ENCODE results near the gene ISY1.
A peak's percentile ranks its signal among the peaks of the same experiment; 100 is the strongest.

GRCh38 chr3:129120254-129121004, 40.4 kb downstream of the ISY1 start:
- TF ChIP-seq POLR2A (IDR thresholded peaks at IDR 0.05) (peak in 3 of 4 donors; percentile 52 to 83 (median 76)), CTCF (IDR thresholded peaks at IDR 0.05) (peak in 4 of 6 experiments; percentile 14 to 55 (median 40))

All from esophagus squamous epithelium (tissue), 4 donors.